Activated CD8-positive, alpha-beta memory T cell treated with anti-CD3 and anti-CD28 coated beads for 1 hour (primary cell): Measurements from ENCODE around the gene CHST9.

Source experiments
- DNase-seq, 2 donors: peaks; one replicate each; pipeline ENCODE4 v3.0.0-alpha.2; 2020; ENCODE audit warnings: low read depth in 1 of 2; ENCODE audit errors: extremely low read depth in 1 of 2

The CHST9 gene

GRCh38 chr18:26874283-26874682 is 310.8 kb downstream of the CHST9 start:
- DNase-seq: no peak

- DNase-seq: no peak
Measured at GRCh38 chr18:26869640-26870039, 315.5 kb downstream of the CHST9 start.

GRCh38 chr18:26868968-26869586 is 316.0 kb downstream of the CHST9 start:
- DNase-seq: no peak

GRCh38 chr18:26867471-26867870 is 317.6 kb downstream of the CHST9 start:
- no peak for DNase-seq

GRCh38 chr18:26865557-26865956 is 319.6 kb downstream of the CHST9 start, which contains the start of gene AQP4:
AQP4 (minus strand) TSS chr18:26865707; CDS start chr18:26865689, 18 bp downstream.
- no peak for DNase-seq

- no peak for DNase-seq
Measured at GRCh38 chr18:26864658-26865057, 320.4 kb downstream of the CHST9 start.

- DNase-seq: no peak
Measured at GRCh38 chr18:26863921-26864497, 321.1 kb downstream of the CHST9 start.

GRCh38 chr18:26863122-26863879 is 321.8 kb downstream of the CHST9 start:
- DNase-seq: no peak

GRCh38 chr18:26862084-26862483 is 323.0 kb downstream of the CHST9 start:
- DNase-seq: no peak
